ENCODE data around the gene OBSCN. TPM values are rescaled to one million over a fixed set of nuclear protein-coding genes. Genes with fewer than 3 reads are reported as not detected.

Gene OBSCN
- total RNA-seq, 1 donor from 2014 or later, result 59.5 TPM

DNA sequence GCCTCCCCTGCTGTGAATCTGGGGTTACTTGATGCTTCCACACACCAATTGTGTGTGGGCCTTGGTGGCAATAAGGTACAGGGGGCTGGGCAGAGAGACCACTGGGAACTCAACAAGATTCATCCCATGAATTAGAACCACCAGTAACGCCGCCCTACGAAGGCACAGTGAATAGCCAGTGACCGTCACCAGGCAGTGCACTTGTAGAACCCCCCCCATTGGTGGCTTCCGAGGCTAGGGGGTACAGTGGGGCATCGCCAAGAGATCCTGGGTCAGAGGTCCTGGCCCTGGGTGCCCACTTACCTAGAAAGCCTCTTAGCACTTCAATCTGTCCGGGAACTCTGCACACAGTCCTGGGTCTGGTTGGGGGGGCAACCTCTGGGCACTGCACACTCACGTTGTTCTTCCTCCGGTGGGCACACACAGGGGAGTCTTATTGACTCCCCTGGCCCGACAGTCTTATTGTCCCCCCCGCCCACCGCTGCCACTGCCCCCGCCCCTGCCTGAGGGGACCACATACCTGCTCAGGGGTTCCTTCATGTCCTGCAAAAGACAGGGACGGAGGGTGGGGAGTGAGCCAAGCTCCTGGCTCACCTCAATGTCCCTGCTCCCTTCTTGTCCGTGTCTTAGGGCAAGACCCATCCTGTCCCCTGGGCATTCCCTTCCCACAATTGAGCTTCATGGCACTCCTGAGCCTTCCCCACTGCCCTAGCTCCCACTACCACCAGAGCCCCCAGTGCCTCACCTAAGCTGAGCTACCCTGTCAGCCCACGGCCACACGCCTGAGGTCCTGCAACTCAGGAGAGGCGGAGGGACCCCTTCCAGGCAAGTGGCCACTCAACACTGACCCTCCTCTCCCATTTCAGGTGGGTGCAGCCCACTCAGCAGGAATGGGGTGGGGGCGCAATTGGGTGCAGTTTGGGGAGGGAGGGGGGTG lies 201.3 kb downstream of the OBSCN start:
- no peak for DNase-seq (ENCODE audit: low read depth)

DNA sequence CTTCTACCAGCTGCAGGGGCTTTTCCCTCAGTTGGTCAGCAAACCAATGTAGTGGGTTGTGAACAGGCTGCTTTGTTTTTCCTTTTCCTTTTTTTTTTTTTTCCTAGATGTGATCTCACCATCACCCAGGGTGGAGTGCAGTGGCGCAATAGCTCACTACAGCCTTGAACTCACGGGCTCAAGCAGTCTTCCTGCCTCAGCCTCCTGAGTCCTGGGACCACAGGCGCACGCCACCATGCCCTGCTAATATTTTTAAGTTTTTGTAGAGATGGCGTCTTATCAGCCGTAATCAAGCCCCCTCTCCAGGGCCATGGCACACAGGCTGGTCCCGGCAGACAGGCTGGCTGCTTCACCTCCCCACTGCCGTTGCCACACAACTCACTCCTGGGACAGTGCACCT lies 202.2 kb downstream of the OBSCN start:
- no peak for DNase-seq (ENCODE audit: low read depth)

DNA sequence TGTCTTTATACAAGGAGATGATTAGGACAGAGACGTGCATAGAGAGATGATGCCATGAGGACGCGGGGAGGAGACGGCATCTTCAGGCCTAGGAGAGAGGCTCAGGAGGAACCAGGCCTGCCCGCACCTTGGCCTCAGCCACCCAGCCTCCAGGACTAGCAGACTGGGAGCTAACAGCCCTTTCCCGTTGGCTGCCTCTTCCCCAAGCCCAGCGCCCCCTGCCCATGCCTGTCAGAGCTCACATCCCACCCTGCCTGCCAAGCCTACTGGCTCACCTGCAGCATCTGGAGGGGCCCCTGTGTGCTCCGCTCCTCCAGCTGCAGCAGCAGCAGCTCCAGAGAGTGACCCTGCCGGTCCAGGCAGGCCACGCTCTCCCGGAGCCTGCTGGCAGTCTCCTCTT lies 202.8 kb downstream of the OBSCN start:
- DNase-seq (ENCODE audit: low read depth), result no peak

DNA sequence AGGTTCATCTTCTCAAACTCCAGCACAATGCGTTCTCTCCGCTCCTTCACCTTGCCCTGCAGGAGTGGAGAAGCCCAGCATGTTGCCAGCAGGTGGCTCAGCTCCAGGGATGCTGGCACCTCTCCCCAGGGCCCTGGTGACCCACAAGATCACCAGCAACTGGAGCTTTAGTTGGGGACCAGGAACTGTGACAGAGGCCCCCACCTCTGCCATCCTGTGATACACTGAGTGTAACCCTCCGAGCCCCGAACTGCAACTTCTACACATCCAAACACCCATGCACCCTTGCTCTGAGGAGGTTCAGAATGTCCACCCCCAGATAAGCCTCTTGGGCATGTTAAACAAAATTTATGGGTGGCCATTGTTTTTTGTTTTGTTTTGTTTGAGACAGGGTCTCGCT lies 203.3 kb downstream of the OBSCN start:
- DNase-seq (ENCODE audit: low read depth), result no peak

DNA sequence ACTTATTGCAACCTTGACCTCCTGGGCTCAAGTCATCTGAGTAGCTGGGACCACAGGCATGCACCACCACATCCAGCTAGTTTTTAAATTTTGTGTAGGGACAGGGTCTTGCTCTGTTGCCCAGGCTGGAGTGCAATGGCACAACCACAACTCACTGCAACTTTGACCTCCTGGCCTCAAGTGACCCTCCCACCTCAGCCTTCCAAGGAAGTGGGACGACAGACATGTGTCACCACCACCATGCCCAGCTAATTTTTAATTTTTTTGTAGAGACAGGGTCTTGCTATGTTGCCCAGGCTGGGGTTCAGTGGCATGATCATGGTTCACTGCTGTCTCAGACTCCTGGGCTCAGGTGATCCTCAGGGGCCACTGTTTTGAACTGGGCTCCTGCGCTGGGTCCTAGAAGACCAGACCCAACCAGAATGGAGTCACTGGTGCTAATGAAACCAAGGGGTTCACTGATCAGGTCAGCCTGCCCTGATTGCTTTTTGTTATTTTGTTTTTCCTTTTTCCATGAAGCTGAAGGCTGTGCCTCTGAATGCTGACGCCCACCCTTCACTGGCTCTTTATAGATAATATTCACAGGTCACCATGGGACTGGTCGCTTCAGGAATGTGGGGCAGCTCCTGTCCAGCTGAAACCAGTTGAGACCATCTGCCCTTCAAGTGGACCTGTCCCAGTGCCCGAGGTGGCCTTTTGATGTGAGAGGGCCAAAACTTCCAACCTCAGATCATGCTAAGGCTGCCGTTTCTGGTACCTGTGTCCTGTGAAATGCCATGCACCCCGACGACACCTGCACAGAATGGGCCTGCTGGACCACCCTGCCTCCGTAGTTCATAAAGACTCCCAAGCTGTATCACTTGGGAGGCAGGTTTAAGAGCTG lies 203.9 kb downstream of the OBSCN start:
- DNase-seq (ENCODE audit: low read depth), result no peak

DNA sequence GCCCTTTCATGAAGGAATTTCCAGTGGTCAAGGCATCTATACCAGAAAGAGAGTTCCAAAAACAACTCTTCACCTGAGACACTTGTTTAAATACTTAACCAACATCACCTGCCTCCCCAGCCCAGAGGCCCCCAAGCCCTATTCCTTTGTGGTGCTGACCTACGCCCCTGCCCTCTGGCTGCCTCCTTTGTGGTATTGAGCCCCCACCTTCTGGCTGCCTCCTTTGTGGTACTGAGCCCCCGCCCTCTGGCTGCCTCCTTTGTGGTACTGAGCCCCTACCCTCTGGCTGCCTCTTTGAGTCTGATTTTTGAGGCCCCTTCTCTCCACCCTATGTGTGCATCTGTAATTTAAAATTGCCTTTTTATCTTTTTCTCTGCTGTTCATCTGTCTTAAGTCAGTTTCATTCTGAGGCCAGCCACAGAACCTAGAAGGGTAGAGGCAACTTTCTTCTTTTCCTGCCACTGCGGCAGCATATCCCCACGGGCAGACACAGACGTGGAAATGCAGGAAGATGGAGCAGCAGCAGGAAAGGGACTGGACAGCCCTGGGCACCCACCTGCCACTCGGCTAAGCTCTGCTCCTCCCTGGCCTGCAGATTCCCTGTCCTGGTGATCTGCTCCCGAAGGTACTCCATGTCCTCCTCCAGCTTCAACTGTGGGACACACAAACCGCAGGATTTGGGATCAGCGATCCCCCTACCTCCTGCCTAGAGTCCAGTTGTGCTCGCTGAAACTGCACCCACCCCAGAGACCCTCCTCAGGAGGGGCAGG lies 205.6 kb downstream of the OBSCN start:
- DNase-seq (ENCODE audit: low read depth), result no peak

DNA sequence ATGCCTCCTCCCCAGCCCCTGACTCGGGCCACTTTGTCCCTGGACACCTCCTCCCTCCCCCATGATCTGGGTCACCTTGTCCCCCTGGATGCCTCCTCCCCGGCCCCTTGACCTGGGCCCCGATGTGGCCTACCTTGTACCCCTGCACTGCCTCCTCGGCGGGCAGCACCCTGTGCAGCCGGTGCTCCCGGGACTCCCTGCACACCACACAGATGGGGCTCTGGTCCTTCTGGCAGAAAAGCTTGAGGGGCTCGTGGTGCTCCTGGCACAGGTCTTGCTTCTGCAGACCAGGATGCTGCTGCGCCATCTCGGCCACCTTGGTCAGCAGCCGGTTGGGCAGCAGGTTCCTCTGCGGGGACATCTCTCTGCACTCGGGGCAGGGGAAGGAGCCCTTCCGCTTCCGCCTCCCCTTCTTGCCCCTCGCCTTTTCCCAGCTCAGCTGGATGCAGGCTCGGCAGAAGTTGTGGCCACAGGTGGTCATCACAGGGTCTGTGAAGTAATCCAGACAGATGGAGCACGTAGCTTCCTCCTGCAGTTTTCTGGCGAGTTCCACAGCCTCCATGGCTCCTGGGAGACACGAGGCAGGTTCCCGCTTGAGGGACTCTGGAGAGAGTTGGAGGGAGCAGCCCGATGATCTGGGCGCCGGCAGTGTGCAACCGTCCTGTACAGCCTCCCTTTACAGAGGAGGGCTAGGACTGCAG lies 206.8 kb downstream of the OBSCN start:
- no peak for DNase-seq (ENCODE audit: low read depth)

DNA sequence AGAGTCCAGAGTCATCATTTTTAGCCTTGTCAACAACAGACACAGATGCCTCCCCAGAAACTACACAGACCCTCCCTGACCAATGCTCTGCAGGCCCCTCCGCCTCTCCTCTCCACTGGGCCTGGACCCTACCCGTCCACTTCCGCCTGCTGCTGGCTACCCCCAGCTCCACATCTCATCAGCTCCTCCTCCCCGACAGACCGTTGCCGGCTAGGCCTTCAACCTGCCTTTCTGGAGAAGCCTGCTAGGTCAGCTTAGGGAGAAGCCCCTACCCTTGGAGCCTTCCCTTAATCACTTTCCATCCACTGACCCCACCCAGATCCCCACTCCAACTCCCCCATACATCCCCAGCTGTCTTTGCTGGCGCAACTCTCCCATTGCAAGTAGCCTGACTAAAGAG lies 207.4 kb downstream of the OBSCN start:
- DNase-seq (ENCODE audit: low read depth), result no peak

DNA sequence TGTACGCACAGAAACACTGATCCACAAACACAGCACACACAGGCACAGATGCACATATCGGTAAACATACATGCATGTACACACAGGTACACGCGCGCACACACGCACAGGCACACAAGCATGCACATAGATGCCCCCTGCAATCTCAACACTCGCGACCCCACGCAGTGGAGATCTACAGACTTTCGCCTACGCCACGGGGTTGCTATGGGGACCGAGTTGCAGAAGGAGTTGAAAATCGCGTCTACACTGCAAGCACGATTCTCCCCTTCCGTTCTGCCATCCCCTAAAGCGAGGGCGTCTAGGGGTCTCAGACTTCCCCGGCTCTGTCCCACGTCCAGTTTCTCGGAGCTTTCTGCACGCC lies 208.0 kb downstream of the OBSCN start:
- no peak for DNase-seq (ENCODE audit: low read depth)

DNA sequence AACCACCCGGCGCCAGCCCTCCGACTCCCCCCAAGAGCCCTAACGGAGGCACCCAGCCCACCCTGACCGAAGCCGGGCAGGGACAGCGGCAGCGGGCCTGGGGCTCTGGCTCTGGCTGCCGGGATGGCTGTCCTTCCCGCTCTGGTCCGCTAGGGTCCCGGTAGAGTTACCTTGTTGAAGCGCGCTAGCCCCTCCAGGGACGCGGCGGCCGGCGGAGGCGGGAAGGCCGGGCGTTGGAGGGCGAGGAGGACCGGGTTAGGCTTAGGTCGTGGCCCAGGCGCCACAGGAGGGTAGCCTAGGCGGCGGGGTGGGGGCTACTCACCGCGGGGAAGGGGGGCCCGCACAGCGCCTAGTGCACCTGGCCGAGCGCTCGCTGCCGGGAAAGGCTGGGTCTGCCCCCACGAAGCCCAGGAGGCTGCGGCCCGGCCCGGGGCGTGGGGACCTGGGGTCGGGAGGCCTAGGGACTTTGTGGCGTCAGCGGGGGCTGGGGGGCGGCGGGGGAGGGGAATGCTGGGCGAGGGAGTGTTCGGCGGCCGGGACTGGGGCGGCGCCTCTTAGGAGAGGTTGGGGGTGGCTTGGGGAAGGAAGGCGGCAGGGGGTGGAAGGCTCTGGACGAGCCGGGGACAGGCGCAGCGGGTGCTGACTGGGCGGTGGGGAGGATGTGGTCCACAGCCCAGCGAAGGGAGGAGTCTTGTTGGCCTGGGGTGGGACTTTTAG lies 208.5 kb downstream of the OBSCN start, which contains the start of gene TRIM17:
Gene TRIM17, minus strand, starts transcription at position 645 of the 717 bp plus-strand sequence. CDS start 1,789 bp downstream, outside the sequence.
- no peak for DNase-seq (ENCODE audit: low read depth)

DNA sequence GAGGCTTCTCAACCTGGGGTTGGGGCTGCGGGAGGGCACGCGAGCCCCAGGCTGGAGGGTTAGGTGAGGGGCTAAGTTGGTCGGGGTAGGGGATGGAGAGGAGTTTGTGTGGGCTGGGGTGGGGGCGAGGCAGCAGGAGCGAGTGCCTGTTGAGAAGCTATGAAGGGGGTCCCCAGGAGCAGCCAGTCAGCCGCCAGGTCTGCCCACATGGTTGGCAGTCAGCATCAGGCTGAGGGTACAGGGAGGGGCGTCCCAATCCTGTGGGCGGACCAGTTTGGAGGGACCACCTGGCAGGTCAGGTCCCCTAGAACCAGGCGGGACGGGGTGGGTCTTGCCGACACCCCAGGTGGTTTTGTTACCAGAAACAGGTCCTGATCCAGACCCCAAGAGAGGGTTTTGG lies 209.2 kb downstream of the OBSCN start:
- no peak for DNase-seq (ENCODE audit: low read depth)

DNA sequence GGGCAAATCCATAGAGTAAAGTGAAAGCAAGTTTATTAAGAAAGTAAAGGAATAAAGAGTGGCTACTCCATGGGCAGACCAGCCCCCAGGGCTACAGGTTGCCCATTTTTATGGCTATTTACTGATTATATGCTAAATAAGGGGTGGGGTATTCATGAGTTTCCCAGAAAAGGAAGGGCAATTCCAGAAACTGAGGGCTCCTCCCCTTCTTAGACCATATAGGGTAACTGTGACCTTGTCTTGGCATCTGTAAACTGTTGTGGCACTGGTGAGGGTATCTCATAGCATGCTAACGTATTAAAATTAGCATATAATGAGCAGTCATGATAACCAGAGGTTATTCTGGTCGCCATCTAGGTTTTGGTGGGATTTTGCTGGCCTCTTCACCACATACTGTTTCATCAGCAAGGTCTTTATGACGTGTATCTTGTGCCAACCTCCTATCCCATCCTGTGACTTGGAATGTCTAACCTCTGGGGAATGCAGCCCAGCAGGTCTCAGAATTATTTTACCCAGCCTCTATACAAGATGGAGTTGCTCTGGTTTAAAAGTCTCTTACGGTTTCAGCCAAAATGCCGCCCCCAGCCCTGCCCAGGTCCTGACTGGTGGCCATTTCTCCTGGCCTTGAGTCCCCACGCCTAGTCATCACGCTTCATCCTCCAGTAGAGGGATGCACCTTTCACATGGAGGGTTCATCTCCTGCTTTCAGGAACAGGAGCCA lies 209.8 kb downstream of the OBSCN start:
- no peak for DNase-seq (ENCODE audit: low read depth)

DNA sequence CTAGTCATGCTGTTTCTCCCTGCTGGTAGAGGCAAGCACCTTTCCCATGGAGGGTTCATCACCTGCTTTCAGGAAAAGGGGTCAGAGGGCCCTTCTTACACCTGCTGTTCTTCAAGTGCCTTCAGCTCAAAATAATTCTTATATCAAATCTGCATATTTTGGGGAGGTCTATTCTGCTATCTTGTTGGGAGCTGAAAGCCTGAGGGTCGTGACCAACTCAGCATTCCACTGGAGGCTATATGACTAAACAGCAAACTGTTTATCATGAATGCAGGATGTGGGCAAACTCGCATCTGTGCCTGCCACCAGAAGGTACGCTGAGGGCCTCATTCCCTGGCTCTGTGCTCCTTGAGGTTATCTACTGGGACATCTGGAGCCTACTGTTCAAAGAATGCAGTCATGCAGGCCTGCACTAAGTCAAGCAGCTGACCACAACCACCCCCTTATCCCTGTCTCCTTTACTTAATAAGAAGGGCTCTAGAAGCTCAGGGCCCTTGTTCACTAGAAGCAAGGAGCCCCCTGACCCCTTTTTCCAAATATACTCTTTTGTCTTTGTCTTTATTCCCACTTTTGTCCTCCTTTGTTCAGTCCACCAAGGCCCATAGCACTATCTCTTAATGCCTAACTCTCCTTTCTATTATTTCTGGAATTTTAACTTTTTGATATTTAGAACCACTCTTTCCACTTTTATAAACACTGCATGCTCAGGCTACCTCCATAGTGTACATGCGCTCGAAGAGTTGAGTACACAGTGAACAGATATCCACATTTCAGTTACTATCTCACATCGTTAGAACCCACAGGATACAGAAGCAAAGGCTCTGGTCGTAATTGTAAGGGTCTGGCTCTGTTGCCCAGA lies 213.4 kb downstream of the OBSCN start:
- no peak for DNase-seq (ENCODE audit: low read depth)

DNA sequence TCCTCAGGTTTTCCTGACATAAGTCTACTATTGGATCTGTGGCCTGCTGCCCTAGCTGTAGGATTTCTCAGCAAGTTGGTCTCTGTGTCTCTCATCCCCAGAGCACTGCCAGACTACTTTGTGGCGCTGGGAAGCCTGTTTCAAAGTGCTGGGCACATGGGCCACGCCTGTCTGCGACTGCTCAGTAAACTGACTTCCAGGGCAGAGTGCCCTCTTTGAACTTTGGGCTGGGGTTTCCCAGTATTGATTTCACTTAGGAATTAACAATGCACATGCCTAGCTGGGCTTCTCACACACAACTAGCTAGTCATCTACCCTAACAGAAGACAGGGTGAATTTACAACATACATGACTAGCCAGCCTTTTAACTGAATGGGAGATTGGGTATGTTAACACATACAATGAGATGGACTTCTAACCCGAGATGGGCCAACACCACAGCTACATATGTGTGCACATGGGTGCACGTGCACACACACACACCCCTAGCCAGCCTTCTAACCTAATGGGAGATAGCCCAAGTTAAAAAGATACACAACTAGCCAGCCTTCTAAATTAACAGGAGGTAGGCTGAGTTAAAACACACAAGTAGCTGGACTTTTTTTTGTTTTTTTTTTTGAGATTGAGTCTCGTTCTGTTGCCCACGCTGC lies 215.7 kb downstream of the OBSCN start:
- DNase-seq (ENCODE audit: low read depth), result no peak

DNA sequence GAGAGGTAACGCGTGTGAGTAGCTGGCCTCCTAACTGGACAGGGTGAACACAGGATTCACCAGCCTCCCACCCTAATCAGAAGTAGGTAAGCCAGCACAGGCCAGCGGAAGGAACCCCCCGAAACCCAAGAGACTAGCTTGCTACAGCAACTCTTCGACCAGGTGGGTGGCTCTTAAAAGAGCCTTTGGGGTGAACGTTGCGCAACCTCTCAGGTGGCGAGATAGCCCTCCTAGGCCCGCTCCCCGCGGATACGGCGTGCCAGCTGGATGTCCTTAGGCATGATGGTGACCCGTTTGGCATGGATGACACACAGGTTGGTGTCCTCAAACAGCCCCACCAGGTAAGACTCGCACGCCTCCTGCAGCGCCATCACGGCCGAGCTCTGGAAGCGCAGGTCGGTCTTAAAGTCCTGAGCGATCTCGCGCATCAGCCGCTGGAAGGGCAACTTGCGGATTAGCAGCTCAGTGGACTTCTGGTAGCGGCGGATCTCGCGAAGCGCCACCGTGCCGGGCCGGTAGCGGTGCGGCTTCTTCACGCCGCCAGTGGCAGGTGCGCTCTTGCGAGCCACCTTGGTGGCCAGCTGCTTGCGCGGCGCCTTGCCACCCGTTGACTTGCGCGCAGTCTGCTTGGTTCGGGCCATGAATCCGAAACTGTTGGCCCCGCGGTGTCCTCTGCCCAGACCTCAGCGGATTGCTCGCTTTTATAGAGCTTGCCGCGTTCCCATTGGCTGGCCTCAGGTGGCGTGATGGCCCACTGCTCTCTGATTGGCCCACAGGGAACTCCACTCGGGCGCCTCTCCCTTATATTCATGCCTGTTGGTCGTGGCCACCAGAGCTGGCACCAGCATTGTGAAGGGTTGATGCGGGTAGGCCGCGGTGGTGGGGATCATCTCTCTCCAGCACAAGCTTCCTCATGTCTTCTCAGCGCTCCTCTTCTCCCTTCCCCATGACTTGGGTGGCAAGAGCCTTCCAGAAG lies 217.1 kb downstream of the OBSCN start:
- no peak for DNase-seq (ENCODE audit: low read depth)

DNA sequence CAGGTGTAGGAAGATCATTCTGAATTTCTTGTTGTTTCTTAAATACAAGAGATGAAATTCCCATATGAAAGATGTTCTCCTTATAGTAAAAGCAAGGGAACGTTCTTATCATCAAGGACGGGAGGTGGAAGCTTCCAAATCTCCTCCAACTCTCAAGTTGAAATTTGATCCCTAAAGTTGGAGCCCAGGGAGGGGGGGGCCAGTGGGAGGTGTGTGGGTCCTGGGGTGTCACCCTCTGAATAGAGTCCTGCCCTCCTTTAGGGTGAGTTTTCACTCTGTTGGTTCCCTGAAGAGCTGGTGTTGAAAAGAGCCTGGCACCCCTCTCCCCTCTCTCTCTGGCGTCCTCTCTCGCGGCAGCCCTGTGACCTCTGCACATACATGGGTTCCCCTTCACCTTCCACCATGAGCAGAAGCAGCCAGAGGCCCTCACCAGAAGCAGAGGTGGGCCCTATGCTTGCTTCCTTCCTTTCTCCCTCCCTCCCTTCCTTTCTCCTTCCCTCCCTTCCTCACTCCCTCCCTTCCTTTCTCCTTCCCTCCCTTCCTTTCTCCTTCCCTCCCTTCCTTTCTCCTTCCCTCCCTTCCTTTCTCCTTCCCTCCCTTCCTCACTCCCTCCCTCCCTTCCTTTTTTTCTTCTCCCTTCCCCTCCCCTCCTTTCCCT lies 218.8 kb downstream of the OBSCN start:
- DNase-seq (ENCODE audit: low read depth), result no peak

Measured in myocyte (in vitro differentiated cells).